GM12878 (cell line): ENCODE results near the gene DAGLA. TPM values are rescaled to one million over a fixed set of nuclear protein-coding genes. Genes with fewer than 3 reads are reported as not detected.

Source experiments
- ATAC-seq: fragments of 200-7000 bp; cut with Tn5 transposase; 3 replicates; pipeline ENCODE4 v1.9.1; 2020; ENCODE audit warnings: mild to moderate bottlenecking, moderate library complexity
- BruUV-seq: library from RNA; stranded (reverse); fragments of 400-500 nt; replicated peaks from 2 replicates; lab custom pipeline; 2021; lab: Mats Ljungman, UMichigan
- CTCF ChIA-PET: fragments of 300-600 bp; sonication (Branson Sonifier 250); formaldehyde crosslinking; extraction: SDS; loops from one replicate; lab custom pipeline; 2021; ENCODE audit warnings: inconsistent platforms; lab: Yijun Ruan, JAX
- POLR2A ChIA-PET: fragments of 350-600 bp; formaldehyde crosslinking; extraction: SDS; loops from one replicate; lab custom pipeline; 2021; ENCODE audit warnings: inconsistent platforms; lab: Charles Lee
- RAD21 ChIA-PET: fragments of 300-600 bp; sonication (Branson Sonifier 250); formaldehyde crosslinking; loops from one replicate; lab custom pipeline; 2023; ENCODE audit warnings: antibody characterized with exemption; ENCODE audit not compliant: unreplicated experiment; lab: Charles Lee
- SMC1A ChIA-PET: fragments of 300-600 bp; sonication (Branson Sonifier 250); formaldehyde crosslinking; loops from one replicate; lab custom pipeline; 2023; ENCODE audit not compliant: unreplicated experiment, uncharacterized antibody; lab: Charles Lee
- DNase-seq: peaks from one replicate; pipeline ENCODE4 v3.0.0-alpha.2; 2011; ENCODE audit warnings: low read depth, low spot score
- FAIRE-seq: peaks from 3 replicates; lab custom pipeline; 2011; peaks lifted over from hg19 to GRCh38; lab: Jason Lieb, UNC
- H2AFZ ChIP-seq: 2 replicates; pipeline ENCODE4 v1.6.0; 2011; ENCODE audit warnings: low read depth, low read length, control low read depth; ENCODE audit not compliant: control insufficient read depth
- H3K27ac ChIP-seq: 2 replicates; pipeline ENCODE4 v1.5.1; 2011; ENCODE audit warnings: control low read depth; ENCODE audit not compliant: control insufficient read depth, insufficient read depth
- H3K27me3 ChIP-seq, 2 experiments: replicated peaks in 1 of 2; 2 replicates each; pipeline versions ENCODE4 v1.6.0 to v1.6.1; 2011; ENCODE audit warnings: low read length in 1 of 2; ENCODE audit not compliant: control insufficient read depth in 2 of 2, insufficient read depth in 2 of 2
- H3K36me3 ChIP-seq, 2 experiments: 2 replicates each; pipeline ENCODE4 v1.5.1; 2011; ENCODE audit warnings: low read length in 1 of 2; ENCODE audit not compliant: control insufficient read depth in 2 of 2, insufficient read depth in 2 of 2
- H3K4me1 ChIP-seq: 2 replicates; pipeline ENCODE4 v1.6.1; 2011; ENCODE audit warnings: mild to moderate bottlenecking, low read length, moderate library complexity, mixed read lengths; ENCODE audit not compliant: control insufficient read depth, insufficient read depth
- H3K4me2 ChIP-seq: 2 replicates; pipeline ENCODE4 v1.6.0; 2011; ENCODE audit warnings: control low read depth; ENCODE audit not compliant: control insufficient read depth, insufficient read depth
- H3K4me3 ChIP-seq: fragments of 200-600 bp; sonication (generic); 2 replicates; pipeline ENCODE4 v1.5.1; 2016
- H3K79me2 ChIP-seq: 2 replicates; pipeline ENCODE4 v1.6.0; 2011; ENCODE audit warnings: low read length; ENCODE audit not compliant: control insufficient read depth, insufficient read depth
- H3K9ac ChIP-seq: 2 replicates; pipeline ENCODE4 v1.8.0; 2011; ENCODE audit warnings: low read length, control low read depth, mixed read lengths; ENCODE audit not compliant: control insufficient read depth, insufficient read depth
- H3K9me3 ChIP-seq: replicated peaks from 3 replicates; pipeline ENCODE4 v1.5.1; 2011; ENCODE audit warnings: mild to moderate bottlenecking, low read length; ENCODE audit not compliant: control insufficient read depth, insufficient read depth
- H4K20me1 ChIP-seq: 2 replicates; pipeline ENCODE4 v1.6.0; 2011; ENCODE audit not compliant: control insufficient read depth, insufficient read depth
- CBFB ChIP-seq: IDR thresholded peaks from 2 replicates; pipeline ENCODE4 v1.6.1; 2016; ENCODE audit warnings: antibody characterized with exemption, low read depth
- CEBPB ChIP-seq, 2 experiments: fragments of 150-350 bp in 1 of 2; IDR thresholded peaks; 2 replicates each; pipeline ENCODE4 v1.6.1; 2012 to 2014; ENCODE audit warnings: low read depth in 2 of 2, low read length in 2 of 2, borderline replicate concordance in 1 of 2, inconsistent platforms in 1 of 2
- CHD4 ChIP-seq: fragments of 200-600 bp; sonication (generic); IDR thresholded peaks from 2 replicates; pipeline ENCODE4 v1.6.1; 2016; ENCODE audit warnings: mild to moderate bottlenecking
- KAT2A ChIP-seq: conservative IDR thresholded peaks from 2 replicates; pipeline ENCODE4 v1.6.1; 2011; ENCODE audit warnings: low read depth, low read length; ENCODE audit not compliant: control insufficient read depth
- MEF2B ChIP-seq: fragments of 450-650 bp; IDR thresholded peaks from 2 replicates; pipeline ENCODE4 v1.6.1; 2018; ENCODE audit warnings: mild to moderate bottlenecking, moderate library complexity; ENCODE audit not compliant: partially characterized antibody, poor library complexity, severe bottlenecking
- POU2F2 ChIP-seq: IDR thresholded peaks from 3 replicates; pipeline ENCODE4 v1.6.1; 2011; ENCODE audit warnings: low read depth, mild to moderate bottlenecking, low read length, borderline replicate concordance
- TAF1 ChIP-seq: IDR thresholded peaks from 2 replicates; pipeline ENCODE4 v1.6.1; 2011; ENCODE audit warnings: mild to moderate bottlenecking, low read depth, low read length, borderline replicate concordance
- WGBS: methylation state at CpG from one replicate; pipeline ENCODE4 v1.1.6; 2016; ENCODE audit warnings: low lambda C conversion rate; ENCODE audit not compliant: insufficient replicate concordance, insufficient coverage; ENCODE audit errors: missing lambda C conversion rate; 5-methylcytosine and 5-hydroxymethylcytosine counted together
- in situ Hi-C: fragments of 300-500 bp; cut with MboI; formaldehyde crosslinking; loops from 9 replicates; pipeline ENCODE4 v1.14.3; 2018; ENCODE audit warnings: mixed read lengths
- intact Hi-C: fragments of 100-400 bp; cut with micrococcal nuclease; formaldehyde crosslinking; loops from one replicate; pipeline ENCODE4 v1.14.2; 2022; ENCODE audit not compliant: unreplicated experiment
- polyA plus RNA-seq, 11 experiments: library from polyadenylated mRNA; depleted of rRNA in 4 of 11; unstranded in 6 of 11; stranded (reverse) in 5 of 11; fragments of >200 nt; fragmentation: Nextera tagmentation in 4 of 11; fragmentation: Illumina TruSeq in 1 of 11; extraction: Ambion mirVana in 4 of 11; extraction: Trizol in 1 of 11; gene quantifications; 1 replicate in 1 of 11; 2 replicates in 10 of 11; pipeline versions ENCODE4 v1.2.1 to v1.2.3, GENCODE V29; 2011 to 2016; ENCODE audit warnings: inconsistent platforms in 2 of 11, missing spikeins in 2 of 11, low read depth in 1 of 11
- total RNA-seq, 4 experiments: library from RNA; depleted of rRNA in 3 of 4; stranded (reverse); fragments of >200 nt in 3 of 4; fragmentation: Illumina TruSeq in 1 of 4; extraction: Trizol in 1 of 4; gene quantifications; 2 replicates each; pipeline versions ENCODE4 v1.2.1 to v1.2.3, GENCODE V29; 2013 to 2021
- TF ChIP-seq, protein P1 (sequence below): fragments of 450-650 bp; IDR thresholded peaks from 2 replicates; pipeline ENCODE4 v1.6.1; 2017; ENCODE audit warnings: mild to moderate bottlenecking
- TF ChIP-seq, protein P2 (sequence below): fragments of 450-650 bp; conservative IDR thresholded peaks from 2 replicates; pipeline ENCODE4 v1.6.1; 2017; ENCODE audit warnings: mild to moderate bottlenecking, moderate library complexity
- TF ChIP-seq, protein P3 (sequence below): fragments of 450-650 bp; IDR thresholded peaks from 2 replicates; pipeline ENCODE4 v1.6.1; 2017; ENCODE audit warnings: antibody characterized with exemption, mild to moderate bottlenecking, moderate library complexity

DAGLA gene
- total and polyA plus RNA-seq, 10 of the 15 experiments (the other 5 are each of a cell fraction or from before 2014, with no cell fraction given) = 0.05 TPM; not detected in 9

DNA sequence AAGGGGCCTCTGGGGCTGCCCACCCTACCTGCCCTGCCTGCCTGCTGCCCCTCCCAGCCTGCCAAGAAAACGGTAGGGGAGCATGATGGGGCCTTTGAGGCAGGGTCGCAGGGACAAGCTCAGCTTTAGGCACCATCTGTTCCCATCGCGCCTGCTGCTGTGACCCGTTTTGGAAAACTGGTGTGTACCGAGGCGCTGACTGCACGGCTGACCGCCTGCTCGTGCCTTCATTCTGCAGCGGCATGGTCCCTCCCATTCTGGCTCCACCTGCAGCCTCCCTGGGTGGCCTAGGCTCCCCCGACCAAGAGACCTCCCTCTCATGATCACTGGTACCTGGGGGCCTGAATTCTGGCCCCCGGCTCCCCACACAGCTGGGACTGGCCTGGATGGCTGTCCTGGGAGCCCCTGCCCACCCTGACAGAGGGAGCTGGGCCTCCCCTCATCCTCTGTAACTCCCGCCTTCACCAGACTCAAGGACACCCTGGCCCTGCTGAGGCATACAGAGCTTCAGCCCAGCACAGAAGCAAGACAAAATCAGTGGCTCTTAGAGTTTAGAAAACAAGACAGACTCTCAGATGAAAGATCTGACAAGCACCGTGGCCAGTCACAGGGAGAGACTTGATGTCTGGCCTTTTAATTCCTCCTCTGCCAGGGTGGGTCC lies 65.7 kb downstream of the DAGLA start (continued):
- TF ChIP-seq, protein P1, sequence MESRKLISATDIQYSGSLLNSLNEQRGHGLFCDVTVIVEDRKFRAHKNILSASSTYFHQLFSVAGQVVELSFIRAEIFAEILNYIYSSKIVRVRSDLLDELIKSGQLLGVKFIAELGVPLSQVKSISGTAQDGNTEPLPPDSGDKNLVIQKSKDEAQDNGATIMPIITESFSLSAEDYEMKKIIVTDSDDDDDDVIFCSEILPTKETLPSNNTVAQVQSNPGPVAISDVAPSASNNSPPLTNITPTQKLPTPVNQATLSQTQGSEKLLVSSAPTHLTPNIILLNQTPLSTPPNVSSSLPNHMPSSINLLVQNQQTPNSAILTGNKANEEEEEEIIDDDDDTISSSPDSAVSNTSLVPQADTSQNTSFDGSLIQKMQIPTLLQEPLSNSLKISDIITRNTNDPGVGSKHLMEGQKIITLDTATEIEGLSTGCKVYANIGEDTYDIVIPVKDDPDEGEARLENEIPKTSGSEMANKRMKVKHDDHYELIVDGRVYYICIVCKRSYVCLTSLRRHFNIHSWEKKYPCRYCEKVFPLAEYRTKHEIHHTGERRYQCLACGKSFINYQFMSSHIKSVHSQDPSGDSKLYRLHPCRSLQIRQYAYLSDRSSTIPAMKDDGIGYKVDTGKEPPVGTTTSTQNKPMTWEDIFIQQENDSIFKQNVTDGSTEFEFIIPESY = no peak
- TF ChIP-seq KAT2A = no peak
- TF ChIP-seq POU2F2 = no peak

DNA sequence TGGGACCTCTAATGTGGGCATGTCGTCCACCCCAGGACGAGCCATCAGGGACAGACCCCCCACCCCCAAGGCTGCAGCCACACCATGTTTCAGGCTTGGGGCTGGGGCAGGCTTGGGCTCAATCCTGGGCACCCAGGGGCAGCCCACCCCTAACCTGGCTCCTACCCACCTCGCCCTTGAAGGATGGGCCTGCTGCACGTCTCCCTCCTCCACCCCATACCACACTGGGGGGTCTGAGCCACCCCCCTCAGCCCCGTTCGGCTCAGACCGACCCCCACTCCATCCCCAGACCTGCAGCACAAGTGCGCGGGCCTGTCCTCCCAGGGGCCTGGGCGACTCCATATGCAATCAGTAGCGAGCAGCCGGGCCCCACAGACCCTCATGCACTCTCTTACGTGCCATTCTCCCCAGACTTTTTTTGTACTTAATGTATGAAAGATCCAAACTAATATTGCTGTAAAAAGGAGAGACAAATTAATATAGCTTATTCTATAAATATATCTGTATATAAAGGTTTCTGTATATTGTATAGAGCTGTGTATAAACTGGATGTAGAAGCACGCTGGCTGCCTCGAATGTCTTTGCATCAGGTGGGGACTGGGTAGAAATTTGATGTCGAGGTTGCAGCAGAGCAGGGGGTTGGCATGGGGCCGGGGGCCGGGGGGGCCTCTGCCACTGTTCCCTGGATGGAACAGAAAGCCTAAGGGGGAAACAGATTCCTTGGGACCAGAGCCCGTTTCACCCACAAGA lies 66.4 kb downstream of the DAGLA start:
- DNase-seq = no peak
- intact Hi-C loops = loop anchor here (1.0 to 5.0 kb wide), 2 partner anchors 30 to 361 kb away; no protein-coding TSS in a partner anchor
- TF ChIP-seq, protein P2, sequence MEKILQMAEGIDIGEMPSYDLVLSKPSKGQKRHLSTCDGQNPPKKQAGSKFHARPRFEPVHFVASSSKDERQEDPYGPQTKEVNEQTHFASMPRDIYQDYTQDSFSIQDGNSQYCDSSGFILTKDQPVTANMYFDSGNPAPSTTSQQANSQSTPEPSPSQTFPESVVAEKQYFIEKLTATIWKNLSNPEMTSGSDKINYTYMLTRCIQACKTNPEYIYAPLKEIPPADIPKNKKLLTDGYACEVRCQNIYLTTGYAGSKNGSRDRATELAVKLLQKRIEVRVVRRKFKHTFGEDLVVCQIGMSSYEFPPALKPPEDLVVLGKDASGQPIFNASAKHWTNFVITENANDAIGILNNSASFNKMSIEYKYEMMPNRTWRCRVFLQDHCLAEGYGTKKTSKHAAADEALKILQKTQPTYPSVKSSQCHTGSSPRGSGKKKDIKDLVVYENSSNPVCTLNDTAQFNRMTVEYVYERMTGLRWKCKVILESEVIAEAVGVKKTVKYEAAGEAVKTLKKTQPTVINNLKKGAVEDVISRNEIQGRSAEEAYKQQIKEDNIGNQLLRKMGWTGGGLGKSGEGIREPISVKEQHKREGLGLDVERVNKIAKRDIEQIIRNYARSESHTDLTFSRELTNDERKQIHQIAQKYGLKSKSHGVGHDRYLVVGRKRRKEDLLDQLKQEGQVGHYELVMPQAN = no peak
- TF ChIP-seq CBFB (no peak), CEBPB (IDR thresholded peaks at IDR 0.05; ENCODE audit: borderline replicate concordance in 1 of 2, low read depth in 2 of 2, low read length in 2 of 2) (no peak), TAF1 (no peak), MEF2B (no peak), KAT2A (no peak), CHD4 (no peak)
- TF ChIP-seq, protein P3, sequence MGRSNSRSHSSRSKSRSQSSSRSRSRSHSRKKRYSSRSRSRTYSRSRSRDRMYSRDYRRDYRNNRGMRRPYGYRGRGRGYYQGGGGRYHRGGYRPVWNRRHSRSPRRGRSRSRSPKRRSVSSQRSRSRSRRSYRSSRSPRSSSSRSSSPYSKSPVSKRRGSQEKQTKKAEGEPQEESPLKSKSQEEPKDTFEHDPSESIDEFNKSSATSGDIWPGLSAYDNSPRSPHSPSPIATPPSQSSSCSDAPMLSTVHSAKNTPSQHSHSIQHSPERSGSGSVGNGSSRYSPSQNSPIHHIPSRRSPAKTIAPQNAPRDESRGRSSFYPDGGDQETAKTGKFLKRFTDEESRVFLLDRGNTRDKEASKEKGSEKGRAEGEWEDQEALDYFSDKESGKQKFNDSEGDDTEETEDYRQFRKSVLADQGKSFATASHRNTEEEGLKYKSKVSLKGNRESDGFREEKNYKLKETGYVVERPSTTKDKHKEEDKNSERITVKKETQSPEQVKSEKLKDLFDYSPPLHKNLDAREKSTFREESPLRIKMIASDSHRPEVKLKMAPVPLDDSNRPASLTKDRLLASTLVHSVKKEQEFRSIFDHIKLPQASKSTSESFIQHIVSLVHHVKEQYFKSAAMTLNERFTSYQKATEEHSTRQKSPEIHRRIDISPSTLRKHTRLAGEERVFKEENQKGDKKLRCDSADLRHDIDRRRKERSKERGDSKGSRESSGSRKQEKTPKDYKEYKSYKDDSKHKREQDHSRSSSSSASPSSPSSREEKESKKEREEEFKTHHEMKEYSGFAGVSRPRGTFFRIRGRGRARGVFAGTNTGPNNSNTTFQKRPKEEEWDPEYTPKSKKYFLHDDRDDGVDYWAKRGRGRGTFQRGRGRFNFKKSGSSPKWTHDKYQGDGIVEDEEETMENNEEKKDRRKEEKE = no peak

More for the DNA sequence above, 66.4 kb downstream of the DAGLA start:
- FAIRE-seq = no peak
- no TSS peak for BruUV-seq
- no peak overlapping the region for H3K4me3 ChIP-seq
- no peaks in the 10 kb centered on the region for H3K79me2 ChIP-seq
- no peak overlapping the region for H2AFZ ChIP-seq
- no peak overlapping the region for H3K27ac ChIP-seq
- H3K9me3 ChIP-seq = no peaks in the 10 kb centered on the region
- H3K27me3 ChIP-seq = peaks cover 0 to 4% of the 10 kb centered on the region in 2 experiments; a peak in 1 of 4 replicates
- ChIA-PET POLR2A (interaction anchor here (1.1 kb wide), 1 partner anchor 45 kb away, joined by 3 read pairs; no protein-coding TSS in a partner anchor), SMC1A (interaction anchor here (1.0 to 6.5 kb wide), 6 partner anchors 43 to 335 kb away, joined by 3 to 91 read pairs (median 6); partner anchors contain the start of genes FEN1 and TMEM258), RAD21 (interaction anchor here (1.2 to 2.2 kb wide), 6 partner anchors 19 to 50 kb away, joined by 4 to 26 read pairs (median 8); no protein-coding TSS in a partner anchor), CTCF (interaction anchor here (0.9 to 7.0 kb wide), 15 partner anchors 9 to 361 kb away, joined by 3 to 200 read pairs (median 10); partner anchors contain the start of genes FEN1 and TMEM258)
- in situ Hi-C loops = loop anchor here (5.0 kb wide), 1 partner anchor 36 kb away; no protein-coding TSS in a partner anchor
- H3K4me2 ChIP-seq = no peak overlapping the region
- H4K20me1 ChIP-seq = no peaks in the 10 kb centered on the region
- ATAC-seq = no peak
- H3K36me3 ChIP-seq = no peaks in the 10 kb centered on the region
- H3K4me1 ChIP-seq = no peaks in the 10 kb centered on the region; the same call in 1 of the 2 replicates
- 36% methylated on average over 18 of the region's 19 CpGs for WGBS
- no peak overlapping the region for H3K9ac ChIP-seq
